ENCODE data around the gene SPATA31E1. TPM values are rescaled to one million over a fixed set of nuclear protein-coding genes. Genes with fewer than 3 reads are reported as not detected.
"Not testable (repeated sequence)": the region's sequence is repeated elsewhere in the genome, so short reads cannot be mapped to it uniquely, and the experiment has no call there.

SPATA31E1 gene
- total and polyA plus RNA-seq, 7 experiments from 2014 or later = not detected

GRCh38 chr9:87844506-87844905 is 38.2 kb upstream of the SPATA31E1 start:
- H3K9me3 Mint-ChIP-seq = peaks cover 0 to 5% (median 0%) of the 10 kb centered on the region in 11 donors
- intact Hi-C loops (cut with micrococcal nuclease) = no loop called here
- CTCF ChIA-PET = no interaction called here
- DNase-seq (no peak), ATAC-seq (no peak)
- peaks cover 0 to 15% (median 2%) of the 10 kb centered on the region in 5 donors for H3K27me3 Mint-ChIP-seq
- peaks cover 0 to 4% (median 0%) of the 10 kb centered on the region in 5 donors for H3K36me3 Mint-ChIP-seq
- no peak overlapping the region for H3K4me3 ChIP-seq (ENCODE audit: low read length)
- H3K27ac ChIP-seq (ENCODE audit: low read depth, low read length) = no peak overlapping the region
- POLR2A ChIA-PET = no interaction called here
- no peak overlapping the region for H3K27ac Mint-ChIP-seq
- H3K4me3 Mint-ChIP-seq = no peak overlapping the region
- H3K4me1 Mint-ChIP-seq = no peaks in the 10 kb centered on the region
- no peaks in the 10 kb centered on the region for H3K4me1 ChIP-seq (ENCODE audit: control insufficient read depth in 2 of 2, insufficient read depth in 2 of 2, low read length in 2 of 2)
- H3K36me3 ChIP-seq (ENCODE audit: control insufficient read depth in 2 of 3, insufficient read depth in 3 of 3, low read length in 3 of 3) = no peaks in the 10 kb centered on the region
- H3K27me3 ChIP-seq (ENCODE audit: control insufficient read depth in 2 of 2, insufficient read depth in 2 of 2, low read length in 2 of 2) = no peaks in the 10 kb centered on the region
- no peaks in the 10 kb centered on the region for H3K9me3 ChIP-seq (ENCODE audit: control insufficient read depth in 2 of 3, low read length in 3 of 3)

- H3K36me3 Mint-ChIP-seq; H3K27me3 ChIP-seq (ENCODE audit: control insufficient read depth in 2 of 2, insufficient read depth in 2 of 2, low read length in 2 of 2); CTCF ChIA-PET: not testable (repeated sequence)
Observed at GRCh38 chr9:87847817-87848216, 34.9 kb upstream of the SPATA31E1 start.

GRCh38 chr9:87849144-87849758 is 33.4 kb upstream of the SPATA31E1 start:
- no peak for ATAC-seq
- CTCF ChIA-PET = no interaction called here
- Histone ChIP-seq H3K4me1 (ENCODE audit: control insufficient read depth in 2 of 2, insufficient read depth in 2 of 2, low read length in 2 of 2) (no peaks in the 10 kb centered on the region), H3K27me3 (ENCODE audit: control insufficient read depth in 2 of 2, insufficient read depth in 2 of 2, low read length in 2 of 2) (no peaks in the 10 kb centered on the region), H3K27ac (ENCODE audit: low read depth, low read length) (no peak overlapping the region), H3K4me3 (ENCODE audit: low read length) (no peak overlapping the region), H3K36me3 (ENCODE audit: control insufficient read depth in 2 of 3, insufficient read depth in 3 of 3, low read length in 3 of 3) (no peaks in the 10 kb centered on the region), H3K9me3 (ENCODE audit: control insufficient read depth in 2 of 3, low read length in 3 of 3) (no peaks in the 10 kb centered on the region)
- DNase-seq = no peak
- intact Hi-C loops (cut with micrococcal nuclease) = loop anchor here in 1 of 2 donors (5.0 kb wide), 1 partner anchor 362 kb away; no protein-coding TSS in a partner anchor
- Mint-ChIP-seq H3K36me3 (no peaks in the 10 kb centered on the region), H3K4me1 (no peaks in the 10 kb centered on the region), H3K4me3 (no peak overlapping the region), H3K9me3 (peaks cover 0 to 2% (median 0%) of the 10 kb centered on the region in 11 donors), H3K27me3 (peaks cover 0 to 10% (median 2%) of the 10 kb centered on the region in 5 donors), H3K27ac (no peak overlapping the region)
- POLR2A ChIA-PET = no interaction called here

More at GRCh38 chr9:87847817-87848216, 34.9 kb upstream of the SPATA31E1 start:
- ATAC-seq; H3K4me1 ChIP-seq (ENCODE audit: control insufficient read depth in 2 of 2, insufficient read depth in 2 of 2, low read length in 2 of 2); H3K4me3 ChIP-seq (ENCODE audit: low read length); H3K9me3 ChIP-seq (ENCODE audit: control insufficient read depth in 2 of 3, low read length in 3 of 3); DNase-seq; H3K27ac ChIP-seq (ENCODE audit: low read depth, low read length); POLR2A ChIA-PET; H3K27ac Mint-ChIP-seq; H3K9me3 Mint-ChIP-seq; H3K4me3 Mint-ChIP-seq; H3K4me1 Mint-ChIP-seq; H3K36me3 ChIP-seq (ENCODE audit: control insufficient read depth in 2 of 3, insufficient read depth in 3 of 3, low read length in 3 of 3): not testable (repeated sequence)
- intact Hi-C loops (cut with micrococcal nuclease) = loop anchor here in 1 of 2 donors (5.0 kb wide), 1 partner anchor 361 kb away; no protein-coding TSS in a partner anchor
- peaks cover 0 to 15% (median 2%) of the 10 kb centered on the region in 5 donors for H3K27me3 Mint-ChIP-seq

GRCh38 chr9:87850391-87850790 is 32.3 kb upstream of the SPATA31E1 start:
- no peaks in the 10 kb centered on the region for H3K36me3 ChIP-seq (ENCODE audit: control insufficient read depth in 2 of 3, insufficient read depth in 3 of 3, low read length in 3 of 3)
- POLR2A ChIA-PET = no interaction called here
- intact Hi-C loops (cut with micrococcal nuclease) = no loop called here
- Mint-ChIP-seq H3K27ac (no peak overlapping the region), H3K4me1 (no peaks in the 10 kb centered on the region), H3K4me3 (no peak overlapping the region), H3K9me3 (no peaks in the 10 kb centered on the region), H3K27me3 (peaks cover 0 to 6% (median 0%) of the 10 kb centered on the region in 5 donors), H3K36me3 (peaks cover 0 to 2% (median 0%) of the 10 kb centered on the region in 5 donors)
- H3K27me3 ChIP-seq (ENCODE audit: control insufficient read depth in 2 of 2, insufficient read depth in 2 of 2, low read length in 2 of 2) = no peaks in the 10 kb centered on the region
- H3K27ac ChIP-seq (ENCODE audit: low read depth, low read length) = no peak overlapping the region
- no peaks in the 10 kb centered on the region for H3K9me3 ChIP-seq (ENCODE audit: control insufficient read depth in 2 of 3, low read length in 3 of 3)
- H3K4me3 ChIP-seq (ENCODE audit: low read length) = no peak overlapping the region
- no peaks in the 10 kb centered on the region for H3K4me1 ChIP-seq (ENCODE audit: control insufficient read depth in 2 of 2, insufficient read depth in 2 of 2, low read length in 2 of 2)
- CTCF ChIA-PET = no interaction called here
- DNase-seq (no peak), ATAC-seq (no peak)

- CTCF ChIA-PET; H3K36me3 Mint-ChIP-seq; H3K4me3 ChIP-seq (ENCODE audit: low read length); H3K27ac ChIP-seq (ENCODE audit: low read depth, low read length); H3K27ac Mint-ChIP-seq; H3K36me3 ChIP-seq (ENCODE audit: control insufficient read depth in 2 of 3, insufficient read depth in 3 of 3, low read length in 3 of 3); H3K27me3 ChIP-seq (ENCODE audit: control insufficient read depth in 2 of 2, insufficient read depth in 2 of 2, low read length in 2 of 2); POLR2A ChIA-PET; ATAC-seq; H3K9me3 ChIP-seq (ENCODE audit: control insufficient read depth in 2 of 3, low read length in 3 of 3); H3K4me3 Mint-ChIP-seq; H3K4me1 ChIP-seq (ENCODE audit: control insufficient read depth in 2 of 2, insufficient read depth in 2 of 2, low read length in 2 of 2); H3K9me3 Mint-ChIP-seq; intact Hi-C loops (cut with micrococcal nuclease); H3K4me1 Mint-ChIP-seq; DNase-seq: not testable (repeated sequence)
- peaks cover 0 to 12% (median 0%) of the 10 kb centered on the region in 5 donors for H3K27me3 Mint-ChIP-seq
Observed at GRCh38 chr9:87851186-87851585, 31.5 kb upstream of the SPATA31E1 start.

GRCh38 chr9:87853302-87853701 is 29.4 kb upstream of the SPATA31E1 start:
- no peak overlapping the region for H3K4me3 ChIP-seq (ENCODE audit: low read length)
- Mint-ChIP-seq H3K4me3 (no peak overlapping the region), H3K36me3 (peaks cover 0 to 8% (median 0%) of the 10 kb centered on the region in 5 donors), H3K27me3 (peaks cover 0 to 12% (median 0%) of the 10 kb centered on the region in 5 donors), H3K4me1 (peaks cover 0 to 6% (median 0%) of the 10 kb centered on the region in 7 donors), H3K27ac (no peak overlapping the region), H3K9me3 (peaks cover 0 to 6% (median 0%) of the 10 kb centered on the region in 11 donors)
- H3K27me3 ChIP-seq (ENCODE audit: control insufficient read depth in 2 of 2, insufficient read depth in 2 of 2, low read length in 2 of 2) = no peaks in the 10 kb centered on the region
- no peaks in the 10 kb centered on the region for H3K9me3 ChIP-seq (ENCODE audit: control insufficient read depth in 2 of 3, low read length in 3 of 3)
- CTCF ChIA-PET = no interaction called here
- POLR2A ChIA-PET = no interaction called here
- intact Hi-C loops (cut with micrococcal nuclease) = no loop called here
- ATAC-seq (no peak), DNase-seq (no peak)
- H3K4me1 ChIP-seq (ENCODE audit: control insufficient read depth in 2 of 2, insufficient read depth in 2 of 2, low read length in 2 of 2) = no peaks in the 10 kb centered on the region
- H3K27ac ChIP-seq (ENCODE audit: low read depth, low read length) = no peak overlapping the region
- no peaks in the 10 kb centered on the region for H3K36me3 ChIP-seq (ENCODE audit: control insufficient read depth in 2 of 3, insufficient read depth in 3 of 3, low read length in 3 of 3)

All from naive thymus-derived CD4-positive, alpha-beta T cell (primary cell).